ENCODE results near the gene ZCCHC13. TPM values are rescaled to one million over a fixed set of nuclear protein-coding genes. Genes with fewer than 3 reads are reported as not detected.
"Not testable (repeated sequence)": the region's sequence is repeated elsewhere in the genome, so short reads cannot be mapped to it uniquely, and the experiment has no call there.

The ZCCHC13 gene
- total RNA-seq, 2 experiments from 2014 or later: not detected

- CTCF ChIA-PET, POLR2A ChIA-PET: not testable (repeated sequence)
These were observed 15.3 kb downstream of the ZCCHC13 start for GRCh38 chrX:74319321-74319720.

- ChIA-PET CTCF (no interaction called here), POLR2A (no interaction called here)
These were observed 17.2 kb downstream of the ZCCHC13 start for GRCh38 chrX:74321191-74321590.

- CTCF ChIA-PET: no interaction called here
- POLR2A ChIA-PET: no interaction called here
These were observed 20.2 kb downstream of the ZCCHC13 start for GRCh38 chrX:74324131-74324530.

- ChIA-PET CTCF (interaction anchor here (0.6 kb wide), 1 partner anchor 55 kb away, joined by 3 read pairs; no protein-coding TSS in a partner anchor), POLR2A (no interaction called here)
These were observed 21.4 kb downstream of the ZCCHC13 start for GRCh38 chrX:74325130-74326059.

- POLR2A ChIA-PET: no interaction called here
- CTCF ChIA-PET: no interaction called here
These were observed 34.9 kb downstream of the ZCCHC13 start for GRCh38 chrX:74338852-74339251.

GRCh38 chrX:74340051-74340450 is 36.1 kb downstream of the ZCCHC13 start:
- CTCF ChIA-PET: no interaction called here

GRCh38 chrX:74342211-74342610 is 38.2 kb downstream of the ZCCHC13 start:
- POLR2A ChIA-PET: not testable (repeated sequence)
- CTCF ChIA-PET: interaction anchor here (1.8 kb wide), 1 partner anchor 14 kb away, joined by 4 read pairs; no protein-coding TSS in a partner anchor

More at GRCh38 chrX:74340051-74340450, 36.1 kb downstream of the ZCCHC13 start:
- POLR2A ChIA-PET: no interaction called here

- ChIA-PET POLR2A (no interaction called here), CTCF (interaction anchor here (1.8 kb wide), 1 partner anchor 13 kb away, joined by 4 read pairs; no protein-coding TSS in a partner anchor)
These were observed 39.6 kb downstream of the ZCCHC13 start for GRCh38 chrX:74343343-74344279.

- CTCF ChIA-PET: interaction anchor here (0.6 to 0.8 kb wide), 3 partner anchors 119 to 263 kb away, joined by 3 read pairs; no protein-coding TSS in a partner anchor
- POLR2A ChIA-PET: no interaction called here
These were observed 40.3 kb downstream of the ZCCHC13 start for GRCh38 chrX:74344280-74344622.

- POLR2A ChIA-PET: no interaction called here
- CTCF ChIA-PET: no interaction called here
These were observed 42.1 kb downstream of the ZCCHC13 start for GRCh38 chrX:74346088-74346487.

- POLR2A ChIA-PET: no interaction called here
- CTCF ChIA-PET: no interaction called here
These were observed 45.4 kb downstream of the ZCCHC13 start for GRCh38 chrX:74349387-74349786.

- ChIA-PET POLR2A (no interaction called here), CTCF (no interaction called here)
These were observed 47.8 kb downstream of the ZCCHC13 start for GRCh38 chrX:74351760-74352159.

GRCh38 chrX:74353984-74354383 is 50.0 kb downstream of the ZCCHC13 start:
- CTCF ChIA-PET: no interaction called here
- POLR2A ChIA-PET: no interaction called here

Other genes starting within 250 kb of the ZCCHC13 start
- 1 to 10 TPM; 1.4 TPM for gene SLC16A2, start 117.3 kb downstream of the ZCCHC13 start, total RNA-seq